ENCODE measurements around the gene PSMC6.

The PSMC6 gene

GRCh38 chr14:52776816-52777215 lies 69.8 kb downstream of the PSMC6 start:
- no peak for FAIRE-seq
- no peak for DNase-seq (ENCODE audit: insufficient read length, low spot score)
